Astrocyte (in vitro differentiated cells and primary cell): ENCODE results near the gene INTS4. TPM values are rescaled to one million over a fixed set of nuclear protein-coding genes. Genes with fewer than 3 reads are reported as not detected.

ENCODE experiments used
- DNase-seq: peaks from one replicate; pipeline ENCODE4 v3.0.0-alpha.2; 2010; ENCODE audit warnings: low read depth
- FAIRE-seq: peaks from 2 replicates; lab custom pipeline; 2011; peaks lifted over from hg19 to GRCh38; lab: Jason Lieb, UNC
- H2AFZ ChIP-seq: 2 replicates; pipeline ENCODE4 v1.6.0; 2012; ENCODE audit warnings: low read depth, low read length, inconsistent platforms
- H3K27ac ChIP-seq: 2 replicates; pipeline ENCODE4 v1.5.1; 2011; ENCODE audit warnings: low read depth, low read length, inconsistent platforms
- H3K27me3 ChIP-seq: 2 replicates; pipeline ENCODE4 v1.6.0; 2011; ENCODE audit warnings: low read length, inconsistent platforms; ENCODE audit not compliant: insufficient read depth
- H3K36me3 ChIP-seq: 2 replicates; pipeline ENCODE4 v1.5.1; 2011; ENCODE audit warnings: low read length, inconsistent platforms; ENCODE audit not compliant: insufficient read depth
- H3K4me1 ChIP-seq: 2 replicates; pipeline ENCODE4 v1.5.1; 2011; ENCODE audit warnings: low read length, inconsistent platforms; ENCODE audit not compliant: insufficient read depth
- H3K4me2 ChIP-seq: 2 replicates; pipeline ENCODE4 v1.6.0; 2012; ENCODE audit warnings: low read length, inconsistent platforms
- H3K4me3 ChIP-seq: 2 replicates; pipeline ENCODE4 v1.5.1; 2011; ENCODE audit warnings: low read depth, mild to moderate bottlenecking, low read length, inconsistent platforms; ENCODE audit not compliant: insufficient read depth
- H3K79me2 ChIP-seq: 2 replicates; pipeline ENCODE4 v1.6.0; 2012; ENCODE audit warnings: mild to moderate bottlenecking, low read length, inconsistent platforms; ENCODE audit not compliant: insufficient read depth
- H3K9ac ChIP-seq: 2 replicates; pipeline ENCODE4 v1.6.0; 2012; ENCODE audit warnings: mild to moderate bottlenecking, low read length, inconsistent platforms
- H3K9me3 ChIP-seq: 2 replicates; pipeline ENCODE4 v1.5.1; 2012; ENCODE audit warnings: low read depth, mild to moderate bottlenecking, low read length, inconsistent platforms; ENCODE audit not compliant: insufficient read depth
- H4K20me1 ChIP-seq: 2 replicates; pipeline ENCODE4 v1.6.0; 2012; ENCODE audit warnings: low read length, inconsistent platforms; ENCODE audit not compliant: insufficient read depth
- H3K27ac Mint-ChIP-seq: one replicate; pipeline ENCODE4 v1.8.0; 2021; ENCODE audit warnings: mild to moderate bottlenecking, mixed read lengths; ENCODE audit not compliant: unreplicated experiment
- H3K27me3 Mint-ChIP-seq: one replicate; pipeline ENCODE4 v1.8.0; 2021; ENCODE audit warnings: low read depth, mixed read lengths; ENCODE audit not compliant: unreplicated experiment
- H3K36me3 Mint-ChIP-seq: one replicate; pipeline ENCODE4 v1.8.0; 2021; ENCODE audit warnings: low read depth, mixed read lengths; ENCODE audit not compliant: unreplicated experiment
- H3K4me1 Mint-ChIP-seq: one replicate; pipeline ENCODE4 v1.8.0; 2021; ENCODE audit warnings: low read depth, mixed read lengths; ENCODE audit not compliant: unreplicated experiment
- H3K4me3 Mint-ChIP-seq: one replicate; pipeline ENCODE4 v1.8.0; 2021; ENCODE audit warnings: mild to moderate bottlenecking, moderate library complexity, mixed read lengths; ENCODE audit not compliant: unreplicated experiment
- H3K9me3 Mint-ChIP-seq: one replicate; pipeline ENCODE4 v1.8.0; 2021; ENCODE audit warnings: mild to moderate bottlenecking, mixed read lengths; ENCODE audit not compliant: unreplicated experiment
- EZH2 ChIP-seq: IDR thresholded peaks from 2 replicates; pipeline ENCODE4 v1.6.1; 2012; ENCODE audit warnings: mild to moderate bottlenecking, low read length, inconsistent platforms; ENCODE audit not compliant: insufficient read depth
- total RNA-seq: library from RNA; stranded (reverse); gene quantifications from 2 replicates; pipeline ENCODE4 v1.2.1, GENCODE V29; 2021
- TF ChIP-seq, protein P1 (sequence below): IDR thresholded peaks from 2 replicates; pipeline ENCODE4 v1.5.1; 2011; ENCODE audit warnings: low read depth, mild to moderate bottlenecking, inconsistent platforms, low read length, moderate library complexity; ENCODE audit not compliant: insufficient read depth

Gene INTS4
- total RNA-seq, 1 donor from 2014 or later = 35.0 TPM

DNA sequence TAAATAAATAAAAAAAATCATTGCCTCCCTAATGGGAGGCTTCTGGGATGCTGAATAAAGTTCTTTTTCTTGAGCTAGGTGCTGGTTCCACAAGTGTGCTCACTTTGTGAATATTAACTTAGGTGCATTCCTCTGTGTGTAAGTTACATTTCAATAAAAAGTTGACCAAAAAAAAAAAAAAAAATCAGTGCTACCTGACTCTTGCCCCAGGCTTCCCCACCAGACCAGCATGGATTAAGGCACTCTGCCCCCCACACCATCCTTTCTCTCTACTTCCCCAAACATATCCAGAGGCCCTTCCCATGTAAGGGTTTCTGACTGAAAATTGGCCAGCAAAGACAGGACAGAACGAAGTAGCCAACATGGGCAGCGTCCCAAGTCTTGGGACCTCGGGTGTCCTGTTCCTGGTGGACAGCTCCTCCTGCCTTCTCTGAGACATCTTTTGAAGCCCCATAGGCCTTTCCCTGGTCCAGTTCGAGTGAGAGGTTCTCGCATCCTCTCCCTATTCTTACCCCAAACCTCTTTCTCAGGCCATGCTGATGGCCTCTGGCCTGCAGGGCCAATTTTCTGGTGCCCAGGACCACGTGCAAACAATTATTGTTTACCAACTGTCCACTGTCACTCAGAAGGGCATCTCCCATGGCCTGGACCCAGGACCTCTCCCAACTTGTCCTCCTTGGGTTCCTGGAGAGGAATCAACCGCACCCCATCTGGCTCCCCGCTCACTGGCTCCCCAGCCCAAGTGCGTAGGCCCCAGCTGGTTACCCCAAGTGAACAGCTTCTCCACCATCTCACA lies 43.6 kb upstream of the INTS4 start:
- Mint-ChIP-seq H3K27ac (no peak overlapping the region), H3K9me3 (no peaks in the 10 kb centered on the region), H3K27me3 (no peaks in the 10 kb centered on the region), H3K36me3 (peaks cover 3% of the 10 kb centered on the region), H3K4me1 (peaks cover 11% of the 10 kb centered on the region), H3K4me3 (no peak overlapping the region)
- Histone ChIP-seq H3K4me3 (no peak overlapping the region), H4K20me1 (no peaks in the 10 kb centered on the region), H3K27ac (no peak overlapping the region), H3K79me2 (no peaks in the 10 kb centered on the region), H3K4me1 (peaks cover 22% of the 10 kb centered on the region), H3K36me3 (no peaks in the 10 kb centered on the region), H3K4me2 (no peak overlapping the region), H2AFZ (no peak overlapping the region), H3K9ac (no peak overlapping the region), H3K27me3 (no peaks in the 10 kb centered on the region), H3K9me3 (no peaks in the 10 kb centered on the region)
- DNase-seq (no peak), FAIRE-seq (no peak)
- no peak for TF ChIP-seq EZH2
- TF ChIP-seq, protein P1, sequence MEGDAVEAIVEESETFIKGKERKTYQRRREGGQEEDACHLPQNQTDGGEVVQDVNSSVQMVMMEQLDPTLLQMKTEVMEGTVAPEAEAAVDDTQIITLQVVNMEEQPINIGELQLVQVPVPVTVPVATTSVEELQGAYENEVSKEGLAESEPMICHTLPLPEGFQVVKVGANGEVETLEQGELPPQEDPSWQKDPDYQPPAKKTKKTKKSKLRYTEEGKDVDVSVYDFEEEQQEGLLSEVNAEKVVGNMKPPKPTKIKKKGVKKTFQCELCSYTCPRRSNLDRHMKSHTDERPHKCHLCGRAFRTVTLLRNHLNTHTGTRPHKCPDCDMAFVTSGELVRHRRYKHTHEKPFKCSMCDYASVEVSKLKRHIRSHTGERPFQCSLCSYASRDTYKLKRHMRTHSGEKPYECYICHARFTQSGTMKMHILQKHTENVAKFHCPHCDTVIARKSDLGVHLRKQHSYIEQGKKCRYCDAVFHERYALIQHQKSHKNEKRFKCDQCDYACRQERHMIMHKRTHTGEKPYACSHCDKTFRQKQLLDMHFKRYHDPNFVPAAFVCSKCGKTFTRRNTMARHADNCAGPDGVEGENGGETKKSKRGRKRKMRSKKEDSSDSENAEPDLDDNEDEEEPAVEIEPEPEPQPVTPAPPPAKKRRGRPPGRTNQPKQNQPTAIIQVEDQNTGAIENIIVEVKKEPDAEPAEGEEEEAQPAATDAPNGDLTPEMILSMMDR = no peak

DNA sequence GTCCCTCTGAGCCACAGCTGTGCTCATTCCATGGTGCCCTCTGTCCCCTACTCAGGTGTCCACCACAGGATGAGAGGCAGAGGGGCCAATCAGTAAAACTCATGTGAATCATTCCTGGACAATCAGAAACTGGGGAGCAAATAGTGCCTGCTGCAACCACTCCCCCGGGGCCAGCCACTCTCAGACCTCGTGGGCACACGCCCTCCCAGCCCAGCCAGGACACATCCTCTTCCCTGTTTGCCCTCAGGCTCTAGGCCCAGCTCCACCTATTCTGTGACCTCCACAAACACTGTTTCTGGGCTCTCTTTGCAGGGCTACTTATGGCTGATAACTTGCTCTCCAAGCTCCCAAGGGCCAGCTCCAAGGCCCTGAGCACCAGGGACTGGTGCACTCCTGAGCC lies 42.6 kb upstream of the INTS4 start:
- Histone ChIP-seq H4K20me1 (no peaks in the 10 kb centered on the region), H3K27me3 (no peaks in the 10 kb centered on the region), H3K9me3 (no peaks in the 10 kb centered on the region), H3K4me2 (no peak overlapping the region), H3K27ac (no peak overlapping the region), H3K9ac (no peak overlapping the region), H3K4me3 (no peak overlapping the region), H3K79me2 (no peaks in the 10 kb centered on the region), H3K4me1 (peaks cover 22% of the 10 kb centered on the region), H2AFZ (no peak overlapping the region), H3K36me3 (no peaks in the 10 kb centered on the region)
- FAIRE-seq = no peak
- Mint-ChIP-seq H3K27ac (no peak overlapping the region), H3K4me3 (no peak overlapping the region), H3K4me1 (peaks cover 11% of the 10 kb centered on the region), H3K27me3 (no peaks in the 10 kb centered on the region), H3K9me3 (no peaks in the 10 kb centered on the region), H3K36me3 (peaks cover 3% of the 10 kb centered on the region)
- TF ChIP-seq, protein P1 = no peak
- no peak for DNase-seq

DNA sequence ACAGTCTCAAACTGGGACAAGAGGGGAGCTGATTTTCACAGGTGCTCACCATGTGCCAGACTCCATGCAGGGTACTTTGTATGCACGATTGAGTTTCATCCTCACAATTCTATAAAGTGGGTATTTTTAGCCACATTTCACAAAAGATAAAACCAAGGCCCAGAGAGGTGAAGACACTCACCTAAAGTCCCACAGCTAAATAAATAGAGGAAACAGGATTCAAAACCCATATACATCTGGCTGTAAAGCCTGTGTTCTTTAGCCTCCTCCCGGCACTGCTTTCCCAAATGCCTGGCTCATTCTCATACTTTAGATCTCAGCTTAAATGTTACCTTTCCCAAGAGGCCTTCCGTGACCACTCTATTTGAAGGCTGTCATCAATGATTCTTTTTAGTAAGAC lies 41.8 kb upstream of the INTS4 start:
- H3K4me2 ChIP-seq = no peak overlapping the region
- peaks cover 22% of the 10 kb centered on the region for H3K4me1 ChIP-seq
- no peak overlapping the region for H2AFZ ChIP-seq
- H3K9me3 Mint-ChIP-seq = no peaks in the 10 kb centered on the region
- no peaks in the 10 kb centered on the region for H3K36me3 ChIP-seq
- H3K27me3 Mint-ChIP-seq = no peaks in the 10 kb centered on the region
- no peaks in the 10 kb centered on the region for H3K9me3 ChIP-seq
- no peak overlapping the region for H3K27ac Mint-ChIP-seq
- H3K4me3 ChIP-seq = no peak overlapping the region
- DNase-seq (no peak), FAIRE-seq (no peak)
- H3K36me3 Mint-ChIP-seq = peaks cover 3% of the 10 kb centered on the region
- H4K20me1 ChIP-seq = no peaks in the 10 kb centered on the region
- no peak overlapping the region for H3K4me3 Mint-ChIP-seq
- no peaks in the 10 kb centered on the region for H3K27me3 ChIP-seq
- H3K79me2 ChIP-seq = no peaks in the 10 kb centered on the region
- no peak overlapping the region for H3K9ac ChIP-seq
- no peak overlapping the region for H3K27ac ChIP-seq
- no peak for TF ChIP-seq EZH2
- TF ChIP-seq, protein P1 = no peak
- H3K4me1 Mint-ChIP-seq = peaks cover 11% of the 10 kb centered on the region
